ENCODE data around the gene SPO11. TPM values are rescaled to one million over a fixed set of nuclear protein-coding genes. Genes with fewer than 3 reads are reported as not detected.

SPO11 gene
- total RNA-seq, 6 donors from 2014 or later: not detected

GRCh38 chr20:57386762-57387161 is 57.2 kb downstream of the SPO11 start:
- DNase-seq: no peak
- ATAC-seq (ENCODE audit: low FRiP score in 2 of 2): no peak
- Histone ChIP-seq H3K36me3 (no peaks in the 10 kb centered on the region), H3K9me3 (no peaks in the 10 kb centered on the region), H3K4me3 (no peak overlapping the region), H3K4me1 (peaks cover 14 to 42% (median 30%) of the 10 kb centered on the region in 4 donors), H3K27ac (peak overlapping the region in 2 of 4 donors; percentile 61 to 80), H3K27me3 (no peaks in the 10 kb centered on the region)
- 96 to 97% methylated on average over 4 of the region's 4 CpGs for WGBS, 2 donors
- TF ChIP-seq CTCF (IDR thresholded peaks at IDR 0.05) (no peak), POLR2AphosphoS5 (IDR thresholded peaks at IDR 0.05) (no peak), POLR2A (IDR thresholded peaks at IDR 0.05) (no peak), EP300 (IDR thresholded peaks at IDR 0.05) (no peak)

GRCh38 chr20:57387463-57387862 is 57.9 kb downstream of the SPO11 start:
- TF ChIP-seq POLR2A (IDR thresholded peaks at IDR 0.05): no peak
- no peak for TF ChIP-seq POLR2AphosphoS5 (IDR thresholded peaks at IDR 0.05)
- TF ChIP-seq EP300 (IDR thresholded peaks at IDR 0.05): no peak
- TF ChIP-seq CTCF (IDR thresholded peaks at IDR 0.05): no peak
- no peaks in the 10 kb centered on the region for H3K27me3 ChIP-seq
- H3K9me3 ChIP-seq: no peaks in the 10 kb centered on the region
- 91 to 95% methylated on average over 8 of the region's 8 CpGs for WGBS, 2 donors
- DNase-seq (no peak), ATAC-seq (ENCODE audit: low FRiP score in 2 of 2) (no peak)
- H3K36me3 ChIP-seq: no peaks in the 10 kb centered on the region
- H3K27ac ChIP-seq: no peak overlapping the region
- peaks cover 18 to 49% (median 33%) of the 10 kb centered on the region in 4 donors for H3K4me1 ChIP-seq
- no peak overlapping the region for H3K4me3 ChIP-seq

GRCh38 chr20:57387945-57388371 is 58.4 kb downstream of the SPO11 start:
- no peaks in the 10 kb centered on the region for H3K27me3 ChIP-seq
- WGBS, 2 donors: 85 to 89% methylated on average over 7 of the region's 7 CpGs
- ATAC-seq (ENCODE audit: low FRiP score in 2 of 2): no peak
- H3K9me3 ChIP-seq: no peaks in the 10 kb centered on the region
- H3K27ac ChIP-seq: no peak overlapping the region
- H3K4me3 ChIP-seq: no peak overlapping the region
- peaks cover 20 to 54% (median 37%) of the 10 kb centered on the region in 4 donors for H3K4me1 ChIP-seq
- DNase-seq: peak in 1 of 2 donors; percentile 3
- H3K36me3 ChIP-seq: no peaks in the 10 kb centered on the region
- TF ChIP-seq POLR2A (IDR thresholded peaks at IDR 0.05): no peak
- TF ChIP-seq CTCF (IDR thresholded peaks at IDR 0.05): no peak
- no peak for TF ChIP-seq EP300 (IDR thresholded peaks at IDR 0.05)
- TF ChIP-seq POLR2AphosphoS5 (IDR thresholded peaks at IDR 0.05): no peak

GRCh38 chr20:57388953-57389694 is 59.5 kb downstream of the SPO11 start:
- H3K9me3 ChIP-seq: no peaks in the 10 kb centered on the region
- H3K27me3 ChIP-seq: no peaks in the 10 kb centered on the region
- peak; percentile 62 to 91 for ATAC-seq (ENCODE audit: low FRiP score in 2 of 2)
- peak overlapping the region; percentile 20 to 49 (median 40) for H3K4me3 ChIP-seq
- TF ChIP-seq CTCF (IDR thresholded peaks at IDR 0.05) (peak in 5 of 6 experiments; percentile 17 to 62 (median 37)), EP300 (IDR thresholded peaks at IDR 0.05) (no peak), POLR2A (IDR thresholded peaks at IDR 0.05) (peak in 1 of 4 donors; percentile 58), POLR2AphosphoS5 (IDR thresholded peaks at IDR 0.05) (no peak)
- peaks cover 20 to 65% (median 47%) of the 10 kb centered on the region in 4 donors for H3K4me1 ChIP-seq
- 11 to 19% methylated on average over 14 to 25 of the region's 57 CpGs for WGBS, 2 donors
- H3K36me3 ChIP-seq: peaks cover 0 to 7% (median 0%) of the 10 kb centered on the region in 4 donors
- peak overlapping the region; percentile 64 to 85 (median 78) for H3K27ac ChIP-seq
- peak; percentile 90 to 97 for DNase-seq
